Measurements from ENCODE around the gene HCST. TPM values are rescaled to one million over a fixed set of nuclear protein-coding genes. Genes with fewer than 3 reads are reported as not detected.

The HCST gene
- total RNA-seq, 4 donors from 2014 or later: 1.3 TPM; not detected in 3

- Histone ChIP-seq H3K27ac (no peak overlapping the region), H3K27me3 (peaks cover 0 to 60% (median 0%) of the 10 kb centered on the region in 4 donors), H3K4me3 (no peak overlapping the region), H3K4me1 (peaks cover 17 to 25% (median 17%) of the 10 kb centered on the region in 3 donors), H3K36me3 (no peaks in the 10 kb centered on the region), H3K9me3 (no peaks in the 10 kb centered on the region)
- TF ChIP-seq CTCF (IDR thresholded peaks at IDR 0.05): no peak
- no peak for TF ChIP-seq POLR2A (IDR thresholded peaks at IDR 0.05)
- 70% methylated on average over 3 of the region's 12 CpGs; no CpG with 5 or more reads in 1 of the 2 donors for WGBS, 2 donors
- DNase-seq: no peak
- intact Hi-C loops (cut with DNase I): no loop called here
Observed at GRCh38 chr19:35870798-35871197, 31.5 kb upstream of the HCST start.

DNA sequence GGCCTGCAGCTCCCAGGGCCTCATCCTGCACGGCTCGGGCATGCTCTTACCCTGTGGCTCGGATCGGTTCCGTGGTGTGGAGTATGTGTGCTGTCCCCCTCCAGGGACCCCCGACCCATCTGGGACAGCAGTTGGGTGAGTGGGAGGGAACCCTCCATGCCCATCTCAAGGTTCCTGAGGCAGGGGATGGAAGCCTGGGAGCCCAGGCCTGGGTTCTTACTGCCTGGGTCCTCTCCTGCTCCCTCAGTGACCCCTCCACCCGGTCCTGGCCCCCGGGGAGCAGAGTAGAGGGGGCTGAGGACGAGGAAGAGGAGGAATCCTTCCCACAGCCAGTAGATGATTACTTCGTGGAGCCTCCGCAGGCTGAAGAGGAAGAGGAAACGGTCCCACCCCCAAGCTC lies 30.7 kb upstream of the HCST start:
- intact Hi-C loops (cut with DNase I): no loop called here
- no peak for TF ChIP-seq CTCF (IDR thresholded peaks at IDR 0.05)
- no peak for TF ChIP-seq POLR2A (IDR thresholded peaks at IDR 0.05)
- H3K27ac ChIP-seq: no peak overlapping the region
- no peaks in the 10 kb centered on the region for H3K36me3 ChIP-seq
- no peaks in the 10 kb centered on the region for H3K9me3 ChIP-seq
- peaks cover 17 to 25% (median 17%) of the 10 kb centered on the region in 3 donors for H3K4me1 ChIP-seq
- DNase-seq: no peak
- H3K27me3 ChIP-seq: peaks cover 0 to 51% (median 0%) of the 10 kb centered on the region in 4 donors
- WGBS, 2 donors: 68 to 90% methylated on average over 2 to 9 of the region's 12 CpGs
- H3K4me3 ChIP-seq: no peak overlapping the region

- DNase-seq: no peak
- peaks cover 17 to 25% (median 17%) of the 10 kb centered on the region in 3 donors for H3K4me1 ChIP-seq
- H3K36me3 ChIP-seq: no peaks in the 10 kb centered on the region
- peaks cover 0 to 46% (median 0%) of the 10 kb centered on the region in 4 donors for H3K27me3 ChIP-seq
- intact Hi-C loops (cut with DNase I): no loop called here
- 80 to 83% methylated on average over 2 to 4 of the region's 5 CpGs for WGBS, 2 donors
- H3K4me3 ChIP-seq: no peak overlapping the region
- TF ChIP-seq POLR2A (IDR thresholded peaks at IDR 0.05): no peak
- TF ChIP-seq CTCF (IDR thresholded peaks at IDR 0.05): no peak
- H3K27ac ChIP-seq: no peak overlapping the region
- no peaks in the 10 kb centered on the region for H3K9me3 ChIP-seq
Observed at GRCh38 chr19:35872180-35872579, 30.1 kb upstream of the HCST start.

GRCh38 chr19:35874392-35874930 lies 27.9 kb upstream of the HCST start:
- no peak overlapping the region for H3K27ac ChIP-seq
- no peaks in the 10 kb centered on the region for H3K36me3 ChIP-seq
- H3K4me3 ChIP-seq: no peak overlapping the region
- peaks cover 6 to 11% (median 8%) of the 10 kb centered on the region in 3 donors for H3K4me1 ChIP-seq
- no peaks in the 10 kb centered on the region for H3K9me3 ChIP-seq
- H3K27me3 ChIP-seq: peaks cover 0 to 45% (median 0%) of the 10 kb centered on the region in 4 donors
- TF ChIP-seq POLR2A (IDR thresholded peaks at IDR 0.05) (no peak), CTCF (IDR thresholded peaks at IDR 0.05) (no peak)
- WGBS, 2 donors: 91 to 92% methylated on average over 16 to 21 of the region's 32 CpGs
- intact Hi-C loops (cut with DNase I): no loop called here
- DNase-seq: no peak

DNA sequence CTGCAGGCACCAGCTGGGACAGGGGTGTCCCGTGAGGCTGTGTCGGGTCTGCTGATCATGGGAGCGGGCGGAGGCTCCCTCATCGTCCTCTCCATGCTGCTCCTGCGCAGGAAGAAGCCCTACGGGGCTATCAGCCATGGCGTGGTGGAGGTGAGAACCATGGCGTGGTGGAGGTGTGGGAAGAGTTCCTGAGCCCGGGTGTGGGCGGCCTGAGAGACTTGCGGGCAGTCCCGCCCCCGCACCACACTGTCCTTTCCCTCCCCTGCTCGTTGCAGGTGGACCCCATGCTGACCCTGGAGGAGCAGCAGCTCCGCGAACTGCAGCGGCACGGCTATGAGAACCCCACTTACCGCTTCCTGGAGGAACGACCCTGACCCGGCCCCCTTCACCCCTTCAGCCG lies 23.3 kb upstream of the HCST start:
- H3K27me3 ChIP-seq: peaks cover 0 to 21% (median 0%) of the 10 kb centered on the region in 4 donors
- WGBS, 2 donors: 29 to 43% methylated on average over 9 of the region's 23 CpGs
- intact Hi-C loops (cut with DNase I): no loop called here
- no peaks in the 10 kb centered on the region for H3K36me3 ChIP-seq
- H3K4me3 ChIP-seq: no peak overlapping the region
- DNase-seq: no peak
- H3K27ac ChIP-seq: no peak overlapping the region
- no peak for TF ChIP-seq POLR2A (IDR thresholded peaks at IDR 0.05)
- no peak for TF ChIP-seq CTCF (IDR thresholded peaks at IDR 0.05)
- H3K9me3 ChIP-seq: no peaks in the 10 kb centered on the region
- peaks cover 0 to 6% (median 0%) of the 10 kb centered on the region in 3 donors for H3K4me1 ChIP-seq
